ENCODE results near the gene HECW1.

The HECW1 gene

GRCh38 chr7:43351683-43352082 lies 239.2 kb downstream of the HECW1 start:
- no peak for DNase-seq (ENCODE audit: low read depth)
- TF ChIP-seq, protein P1, sequence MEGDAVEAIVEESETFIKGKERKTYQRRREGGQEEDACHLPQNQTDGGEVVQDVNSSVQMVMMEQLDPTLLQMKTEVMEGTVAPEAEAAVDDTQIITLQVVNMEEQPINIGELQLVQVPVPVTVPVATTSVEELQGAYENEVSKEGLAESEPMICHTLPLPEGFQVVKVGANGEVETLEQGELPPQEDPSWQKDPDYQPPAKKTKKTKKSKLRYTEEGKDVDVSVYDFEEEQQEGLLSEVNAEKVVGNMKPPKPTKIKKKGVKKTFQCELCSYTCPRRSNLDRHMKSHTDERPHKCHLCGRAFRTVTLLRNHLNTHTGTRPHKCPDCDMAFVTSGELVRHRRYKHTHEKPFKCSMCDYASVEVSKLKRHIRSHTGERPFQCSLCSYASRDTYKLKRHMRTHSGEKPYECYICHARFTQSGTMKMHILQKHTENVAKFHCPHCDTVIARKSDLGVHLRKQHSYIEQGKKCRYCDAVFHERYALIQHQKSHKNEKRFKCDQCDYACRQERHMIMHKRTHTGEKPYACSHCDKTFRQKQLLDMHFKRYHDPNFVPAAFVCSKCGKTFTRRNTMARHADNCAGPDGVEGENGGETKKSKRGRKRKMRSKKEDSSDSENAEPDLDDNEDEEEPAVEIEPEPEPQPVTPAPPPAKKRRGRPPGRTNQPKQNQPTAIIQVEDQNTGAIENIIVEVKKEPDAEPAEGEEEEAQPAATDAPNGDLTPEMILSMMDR (conservative IDR thresholded peaks at IDR 0.05; ENCODE audit: control insufficient read depth, insufficient read depth, low read depth, low read length) = no peak
- no peak overlapping the region for H3K4me3 ChIP-seq (ENCODE audit: control insufficient read depth, low read depth, low read length)

DNA sequence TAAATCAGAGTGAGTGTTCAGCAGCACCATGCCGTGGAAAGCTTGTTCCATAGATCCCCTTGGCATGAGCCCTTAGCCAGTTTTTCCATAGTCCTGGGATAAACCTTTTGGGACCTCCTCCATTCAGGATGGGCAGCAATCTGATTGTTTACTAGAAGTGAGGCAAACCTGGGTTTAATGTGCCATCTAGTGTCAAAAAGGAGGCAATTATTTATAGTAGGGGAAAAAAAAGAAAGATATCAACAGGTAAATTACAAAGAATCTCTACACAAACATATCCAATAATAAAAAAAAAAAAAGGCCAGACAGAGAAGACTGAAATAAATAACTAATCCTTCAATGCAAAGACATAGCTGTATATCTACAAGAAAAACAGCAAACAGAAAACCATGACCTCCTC lies 241.5 kb downstream of the HECW1 start:
- TF ChIP-seq, protein P1 (conservative IDR thresholded peaks at IDR 0.05; ENCODE audit: control insufficient read depth, insufficient read depth, low read depth, low read length) = no peak
- no peak overlapping the region for H3K4me3 ChIP-seq (ENCODE audit: control insufficient read depth, low read depth, low read length)
- DNase-seq (ENCODE audit: low read depth) = no peak

DNA sequence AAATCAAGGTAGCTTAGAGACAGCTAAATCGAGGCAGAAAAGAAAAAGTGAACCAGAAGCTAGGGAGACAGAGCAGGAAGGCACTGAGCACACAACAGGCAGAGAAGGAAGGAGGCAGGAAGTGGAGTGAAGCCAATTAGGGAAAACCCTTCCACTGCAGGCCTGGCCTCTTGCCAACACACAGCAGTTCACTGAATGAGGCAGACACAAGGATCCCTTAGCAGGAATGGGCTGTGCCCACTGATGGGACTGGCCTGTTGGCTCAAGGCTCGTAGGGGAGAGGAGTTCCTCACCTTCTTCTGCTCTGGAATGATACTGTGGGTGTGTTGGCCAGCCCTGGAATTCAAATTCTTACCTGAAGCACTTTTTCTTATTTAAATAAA lies 250.2 kb downstream of the HECW1 start:
- TF ChIP-seq, protein P1 (conservative IDR thresholded peaks at IDR 0.05; ENCODE audit: control insufficient read depth, insufficient read depth, low read depth, low read length) = no peak
- peak; percentile 51 for DNase-seq (ENCODE audit: low read depth)
- no peak overlapping the region for H3K4me3 ChIP-seq (ENCODE audit: control insufficient read depth, low read depth, low read length)

DNA sequence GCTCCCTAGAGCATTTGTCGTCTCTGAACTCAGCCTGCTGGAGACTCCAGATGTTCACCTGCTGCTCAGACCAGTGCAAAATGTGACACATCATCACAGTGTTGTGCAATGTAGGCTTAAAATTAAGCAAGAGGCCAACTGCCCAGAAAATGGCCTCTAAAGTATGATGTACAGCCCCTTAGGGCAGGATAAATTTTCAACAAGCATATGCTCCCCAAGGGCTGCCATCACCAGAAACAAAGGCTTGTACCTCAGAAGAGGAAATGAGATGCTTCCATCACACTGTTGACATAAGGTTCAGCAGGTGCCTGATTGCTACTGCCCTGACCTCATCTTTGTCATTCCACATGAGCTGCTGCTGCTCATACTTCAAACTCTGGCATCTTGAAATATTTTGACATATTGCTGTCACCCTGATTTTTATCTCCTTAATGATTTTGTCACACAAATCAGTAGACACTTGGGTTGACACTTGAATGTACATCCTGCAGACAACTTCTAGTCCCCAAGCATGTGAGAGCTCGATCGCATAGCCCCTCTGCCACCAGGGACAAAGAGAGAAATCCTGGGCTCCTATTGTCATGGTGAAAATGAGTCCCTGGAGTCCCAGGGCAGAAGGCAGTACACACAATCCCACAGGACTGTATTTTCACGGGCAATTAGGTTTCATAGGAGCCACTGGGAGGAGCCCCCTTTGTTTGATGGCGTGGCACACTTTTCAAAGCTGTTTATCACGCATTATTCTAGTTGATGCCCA lies 250.8 kb downstream of the HECW1 start:
- no peak overlapping the region for H3K4me3 ChIP-seq (ENCODE audit: control insufficient read depth, low read depth, low read length)
- DNase-seq (ENCODE audit: low read depth) = peak; percentile 79
- TF ChIP-seq, protein P1 (conservative IDR thresholded peaks at IDR 0.05; ENCODE audit: control insufficient read depth, insufficient read depth, low read depth, low read length) = no peak

DNA sequence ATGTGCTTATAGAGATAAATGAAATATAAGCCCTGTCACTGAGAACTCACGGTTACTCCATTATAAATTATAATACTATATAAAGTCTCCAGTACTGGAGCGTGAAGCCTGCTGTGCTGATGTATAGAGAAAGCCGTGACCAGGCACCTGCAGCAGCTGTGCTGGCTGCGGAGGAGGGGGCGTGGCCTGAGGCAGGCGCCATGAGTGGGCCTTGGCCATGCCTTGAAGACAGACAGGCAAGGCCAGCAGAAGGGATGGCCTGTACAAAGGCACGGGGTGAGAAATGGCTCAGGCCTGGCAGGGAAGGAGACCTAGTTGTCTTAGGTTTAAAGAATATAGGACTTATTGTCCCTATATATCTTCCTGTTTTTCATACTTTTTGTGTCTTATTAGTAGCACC lies 251.9 kb downstream of the HECW1 start:
- H3K4me3 ChIP-seq (ENCODE audit: control insufficient read depth, low read depth, low read length) = no peak overlapping the region
- no peak for DNase-seq (ENCODE audit: low read depth)
- TF ChIP-seq, protein P1 (conservative IDR thresholded peaks at IDR 0.05; ENCODE audit: control insufficient read depth, insufficient read depth, low read depth, low read length) = no peak

DNA sequence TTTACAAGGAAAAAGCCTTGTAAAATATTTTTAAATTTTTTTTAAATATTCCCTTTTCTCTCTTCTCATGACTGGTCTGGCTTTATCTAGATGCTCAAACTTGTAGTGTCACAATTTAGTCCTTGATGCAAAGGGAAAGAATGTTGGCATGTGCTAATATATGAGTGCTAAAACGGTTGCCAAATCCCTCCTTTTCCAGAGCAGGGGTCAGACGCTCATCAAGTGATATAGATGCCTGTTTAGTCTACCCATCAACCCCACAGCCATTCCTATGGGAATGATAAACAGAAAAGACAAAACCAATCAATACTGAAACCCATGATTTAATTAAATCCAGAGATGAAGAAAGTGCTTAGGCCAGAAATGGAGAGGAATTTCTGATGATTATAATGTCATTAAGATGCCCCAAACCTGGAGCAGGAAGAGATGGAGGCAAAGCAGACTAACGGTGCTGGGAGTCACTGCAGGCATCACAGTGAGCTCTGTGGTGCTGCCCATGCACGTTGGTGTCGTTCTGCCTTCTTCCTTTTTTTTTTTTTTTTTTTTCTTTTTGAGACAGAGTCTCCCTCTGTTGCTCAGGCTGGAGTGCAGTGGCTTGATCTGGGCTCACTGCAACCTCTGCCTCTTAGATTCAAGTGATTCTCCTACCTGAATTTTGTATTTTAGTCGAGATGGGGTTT lies 260.4 kb downstream of the HECW1 start:
- no peak overlapping the region for H3K4me3 ChIP-seq (ENCODE audit: control insufficient read depth, low read depth, low read length)
- peak; percentile 49 for DNase-seq (ENCODE audit: low read depth)
- TF ChIP-seq, protein P1 (conservative IDR thresholded peaks at IDR 0.05; ENCODE audit: control insufficient read depth, insufficient read depth, low read depth, low read length) = no peak

Data from fibroblast of mammary gland (primary cell).